Coronary artery (tissue), 2 donors: ENCODE measurements around the gene MORF4L1.

ENCODE experiments used
- DNase-seq: peaks from one replicate; pipeline ENCODE4 v3.0.0-alpha.2; 2017; ENCODE audit warnings: low spot score
- H3K27ac ChIP-seq, 2 donors: fragments of 200-600 bp; sonication (generic); one replicate each; pipeline ENCODE4 v1.5.1; 2016 to 2019
- H3K4me3 ChIP-seq: fragments of 200-600 bp; sonication (generic); 2 replicates; pipeline ENCODE4 v1.5.1; 2016; ENCODE audit warnings: mild to moderate bottlenecking, moderate library complexity
- TF ChIP-seq, protein P1 (sequence below): fragments of 200-600 bp; sonication (generic); IDR thresholded peaks from one replicate; pipeline ENCODE4 v1.5.1; 2019; ENCODE audit warnings: antibody characterized with exemption

The MORF4L1 gene

DNA sequence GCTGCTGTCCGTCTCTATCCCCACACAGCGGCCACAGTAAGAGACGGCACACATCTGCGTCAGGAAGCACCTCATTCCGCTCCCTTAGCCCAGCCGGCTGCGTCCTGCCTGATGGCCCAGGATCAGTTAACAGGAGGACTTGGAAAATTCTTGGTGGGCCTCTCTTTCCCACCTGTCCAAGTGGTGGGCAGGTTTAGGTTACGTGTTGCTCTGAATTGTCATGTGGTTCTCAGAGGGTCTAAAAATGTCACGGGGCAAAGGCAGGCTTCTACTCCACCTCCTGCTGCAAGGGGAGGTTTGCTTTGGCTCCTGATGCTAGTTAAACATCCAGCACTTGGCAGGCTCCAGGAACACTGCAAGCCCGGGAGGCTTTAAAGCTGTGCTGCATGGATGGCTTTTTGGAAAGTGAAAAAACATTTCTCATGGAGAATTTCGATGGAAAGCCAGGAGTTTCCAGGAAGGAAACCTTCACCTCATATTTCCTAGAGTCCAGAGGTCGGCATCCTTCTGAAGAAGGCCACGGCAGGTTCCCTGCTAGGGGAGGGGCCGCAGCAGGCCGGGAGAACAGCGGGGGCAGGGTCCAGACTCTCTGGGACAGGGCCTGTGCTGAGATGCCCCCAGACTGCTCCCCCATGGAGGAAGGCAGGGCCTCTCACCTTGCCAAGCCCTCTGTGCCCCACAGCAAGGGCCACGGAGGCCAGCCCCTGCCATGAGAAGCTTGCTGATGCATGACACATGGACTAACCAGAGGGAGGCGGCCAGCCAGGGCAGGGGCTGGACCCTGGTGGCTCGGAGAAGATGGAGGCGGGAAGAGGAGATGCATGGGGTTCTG, 61.3 kb downstream of the MORF4L1 start:
- H3K27ac ChIP-seq = peak overlapping the region in 1 of 2 donors; percentile 39
- TF ChIP-seq, protein P1, sequence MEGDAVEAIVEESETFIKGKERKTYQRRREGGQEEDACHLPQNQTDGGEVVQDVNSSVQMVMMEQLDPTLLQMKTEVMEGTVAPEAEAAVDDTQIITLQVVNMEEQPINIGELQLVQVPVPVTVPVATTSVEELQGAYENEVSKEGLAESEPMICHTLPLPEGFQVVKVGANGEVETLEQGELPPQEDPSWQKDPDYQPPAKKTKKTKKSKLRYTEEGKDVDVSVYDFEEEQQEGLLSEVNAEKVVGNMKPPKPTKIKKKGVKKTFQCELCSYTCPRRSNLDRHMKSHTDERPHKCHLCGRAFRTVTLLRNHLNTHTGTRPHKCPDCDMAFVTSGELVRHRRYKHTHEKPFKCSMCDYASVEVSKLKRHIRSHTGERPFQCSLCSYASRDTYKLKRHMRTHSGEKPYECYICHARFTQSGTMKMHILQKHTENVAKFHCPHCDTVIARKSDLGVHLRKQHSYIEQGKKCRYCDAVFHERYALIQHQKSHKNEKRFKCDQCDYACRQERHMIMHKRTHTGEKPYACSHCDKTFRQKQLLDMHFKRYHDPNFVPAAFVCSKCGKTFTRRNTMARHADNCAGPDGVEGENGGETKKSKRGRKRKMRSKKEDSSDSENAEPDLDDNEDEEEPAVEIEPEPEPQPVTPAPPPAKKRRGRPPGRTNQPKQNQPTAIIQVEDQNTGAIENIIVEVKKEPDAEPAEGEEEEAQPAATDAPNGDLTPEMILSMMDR = no peak
- H3K4me3 ChIP-seq = peak overlapping the region; percentile 54
- no peak for DNase-seq

DNA sequence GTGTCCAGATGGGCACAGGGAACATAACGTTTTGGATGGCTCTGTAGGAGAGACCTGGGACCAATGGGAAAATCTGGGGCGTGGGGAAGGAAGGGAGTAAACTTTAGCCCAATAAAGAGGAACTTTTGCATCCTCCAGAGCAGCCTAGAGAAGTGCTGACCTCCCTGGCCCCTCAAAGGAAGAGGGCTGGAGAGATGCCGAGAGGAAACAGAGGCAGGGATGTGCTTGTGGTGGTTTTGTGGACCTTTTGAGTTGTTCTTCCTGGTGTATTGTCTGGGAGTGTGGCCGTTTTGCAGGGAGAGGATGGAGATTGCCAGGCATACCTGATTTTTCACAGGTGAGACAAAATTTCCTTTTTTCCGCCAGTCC, 61.9 kb downstream of the MORF4L1 start:
- Histone ChIP-seq H3K4me3 (no peak overlapping the region), H3K27ac (peak overlapping the region in 1 of 2 donors; percentile 21)
- no peak for DNase-seq
- TF ChIP-seq, protein P1 = no peak

DNA sequence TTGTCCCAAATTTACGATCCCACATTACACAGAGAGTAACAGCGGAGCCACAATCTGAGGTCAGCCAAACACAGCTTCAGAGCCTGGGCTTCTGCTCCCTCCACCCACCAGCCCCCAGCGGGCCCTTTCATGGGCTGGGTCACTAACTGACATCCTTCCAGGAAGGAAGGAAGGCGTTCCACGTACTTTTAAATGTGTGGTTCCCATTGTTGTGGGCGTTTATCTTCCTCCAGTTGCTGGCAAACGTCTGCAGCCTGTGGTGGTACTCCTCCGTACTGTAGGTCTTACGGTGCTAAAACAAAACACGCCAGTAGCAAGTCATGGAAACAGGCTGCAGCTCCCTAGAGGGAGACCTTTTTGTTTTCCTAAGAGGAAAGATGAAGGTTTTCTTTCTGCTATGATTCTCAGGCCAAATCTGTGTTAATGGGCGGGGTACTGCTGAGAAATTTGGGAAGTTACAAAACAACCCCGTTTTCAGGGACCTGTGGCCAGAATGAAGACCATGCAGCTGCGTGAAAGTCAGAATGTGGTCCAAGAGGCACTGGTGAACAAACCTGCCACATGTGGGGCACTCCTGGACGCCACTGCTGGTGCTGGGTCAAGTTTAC, 64.5 kb downstream of the MORF4L1 start:
- TF ChIP-seq, protein P1 = no peak
- peak overlapping the region in 1 of 2 donors; percentile 65 for H3K27ac ChIP-seq
- H3K4me3 ChIP-seq = peak overlapping the region; percentile 22
- DNase-seq = no peak

DNA sequence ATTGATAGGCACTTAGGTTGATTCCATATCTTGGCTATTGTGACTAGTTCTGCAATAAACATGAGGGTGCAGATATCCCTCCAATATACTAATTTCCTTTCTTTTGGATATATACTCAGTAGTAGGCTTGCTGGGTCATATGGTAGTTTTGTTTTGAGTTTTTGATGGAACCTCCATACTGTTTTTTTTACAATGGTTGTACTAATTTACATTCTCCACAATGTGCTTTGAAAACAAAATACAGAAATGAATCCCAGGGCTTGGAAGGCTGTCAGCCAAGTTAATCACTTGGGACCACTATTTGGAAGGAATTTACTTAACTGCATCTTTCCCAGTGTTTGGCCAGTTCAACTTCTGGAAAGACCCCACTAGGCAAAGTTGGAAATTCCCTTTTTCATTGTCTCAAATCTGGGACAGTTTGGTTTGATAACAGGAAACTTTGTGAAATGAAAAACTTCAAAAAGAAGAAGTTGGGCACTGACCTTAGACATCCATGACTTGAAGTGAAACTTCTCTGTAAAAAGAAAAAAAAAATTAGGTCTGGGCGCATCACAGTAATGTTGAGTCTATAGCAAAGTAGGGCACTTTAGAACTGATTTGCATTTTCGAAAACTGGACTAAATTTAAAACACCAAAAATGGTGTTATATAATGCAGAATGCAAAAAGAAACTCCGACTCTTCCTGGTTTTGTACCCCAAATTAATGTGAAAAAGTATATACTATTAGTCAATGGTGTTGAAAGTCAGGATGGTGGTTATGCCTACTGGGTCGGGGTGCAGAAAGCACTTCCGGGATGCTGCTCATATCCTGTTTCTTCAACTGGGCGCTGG, 66.2 kb downstream of the MORF4L1 start:
- Histone ChIP-seq H3K4me3 (no peak overlapping the region), H3K27ac (peak overlapping the region in 1 of 2 donors; percentile 75)
- DNase-seq = no peak
- TF ChIP-seq, protein P1 = no peak

DNA sequence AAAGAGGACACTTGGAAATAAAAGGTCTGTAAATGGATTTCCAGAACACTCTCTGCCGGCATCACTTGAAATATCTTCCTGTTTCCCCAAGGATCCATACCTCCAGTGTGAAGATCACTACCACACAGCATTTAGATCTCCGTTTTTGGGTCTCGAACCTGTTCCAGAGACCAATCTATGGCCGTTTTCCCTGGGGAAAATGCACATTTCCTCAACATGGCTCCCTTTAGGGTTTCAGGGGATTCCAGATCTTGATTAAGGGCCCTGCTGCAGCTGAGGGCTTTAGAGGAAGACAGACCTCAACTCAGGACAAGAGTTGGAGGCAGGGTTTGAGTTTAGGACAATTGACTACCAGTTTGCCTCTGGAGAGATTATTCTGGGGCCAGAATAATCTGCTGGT, 70.1 kb downstream of the MORF4L1 start:
- DNase-seq = no peak
- TF ChIP-seq, protein P1 = no peak
- Histone ChIP-seq H3K27ac (no peak overlapping the region), H3K4me3 (no peak overlapping the region)

DNA sequence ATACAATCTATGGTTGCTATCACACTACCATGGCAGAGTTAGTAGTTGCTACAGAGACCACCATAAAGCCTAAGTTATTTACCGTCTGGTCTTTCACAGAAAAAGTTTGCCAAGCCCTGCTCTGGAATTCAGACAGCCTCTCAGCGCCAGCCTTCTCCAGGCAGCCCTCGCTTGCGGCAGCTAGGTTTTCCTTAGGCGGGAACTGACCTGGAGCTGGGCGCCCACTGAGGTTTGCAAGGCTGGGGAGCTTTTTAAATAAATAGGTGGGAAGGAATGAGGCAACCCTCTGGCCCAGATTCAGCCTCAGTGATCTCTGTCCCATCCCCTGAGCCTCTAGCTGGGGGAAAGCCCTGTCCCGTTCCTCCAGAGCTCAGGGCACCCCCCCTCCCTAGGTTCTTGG, 71.0 kb downstream of the MORF4L1 start:
- TF ChIP-seq, protein P1 = no peak
- Histone ChIP-seq H3K27ac (peak overlapping the region; percentile 19 to 25), H3K4me3 (peak overlapping the region; percentile 69)
- no peak for DNase-seq
